Kidney epithelial cell (primary cell): Measurements from ENCODE around the gene SMAD7. TPM values are rescaled to one million over a fixed set of nuclear protein-coding genes. Genes with fewer than 3 reads are reported as not detected.

Source experiments
- DNase-seq: peaks from one replicate; pipeline ENCODE4 v3.0.0-alpha.2; 2010; ENCODE audit warnings: low read depth
- H3K27me3 ChIP-seq: 2 replicates; pipeline ENCODE4 v1.6.0; 2011; ENCODE audit warnings: low read length; ENCODE audit not compliant: control insufficient read depth, insufficient read depth
- H3K36me3 ChIP-seq: 2 replicates; pipeline ENCODE4 v1.5.1; 2011; ENCODE audit warnings: low read length; ENCODE audit not compliant: control insufficient read depth, insufficient read depth
- H3K4me3 ChIP-seq: 2 replicates; pipeline ENCODE4 v1.5.1; 2011; ENCODE audit warnings: low read depth, mild to moderate bottlenecking, control low read depth, low read length
- CTCF ChIP-seq: IDR thresholded peaks from 2 replicates; pipeline ENCODE4 v1.5.1; 2011; ENCODE audit warnings: mild to moderate bottlenecking, moderate library complexity, low read length, control low read depth, inconsistent platforms; ENCODE audit not compliant: insufficient read depth, poor library complexity, severe bottlenecking
- total RNA-seq: library from RNA; depleted of rRNA; stranded (reverse); fragments of >200 nt; gene quantifications from 2 replicates; pipeline ENCODE4 v1.2.3, GENCODE V29; 2015

The SMAD7 gene
- total RNA-seq, 1 donor from 2014 or later: 54.3 TPM

DNA sequence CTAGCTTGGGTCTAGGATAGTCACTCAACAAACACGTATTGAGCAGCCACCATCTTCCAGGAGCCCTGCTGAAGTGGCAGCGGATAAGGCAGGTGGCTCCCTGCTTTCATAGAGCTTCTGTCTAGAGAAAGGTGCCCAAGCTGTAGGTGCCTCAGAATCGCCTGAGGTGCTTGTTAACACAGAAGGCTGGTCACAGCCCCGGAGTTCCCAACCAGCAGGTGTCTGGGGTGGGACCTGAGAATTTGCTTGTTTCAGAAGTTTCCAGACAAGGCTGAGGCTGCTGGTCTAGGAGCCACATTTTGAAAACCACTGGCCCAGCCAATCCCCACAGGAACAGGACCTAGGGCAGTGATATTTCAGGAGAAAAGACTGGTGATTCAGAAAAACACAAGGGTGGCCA, 45.3 kb upstream of the SMAD7 start:
- TF ChIP-seq CTCF: no peak
- Histone ChIP-seq H3K36me3 (no peaks in the 10 kb centered on the region), H3K4me3 (no peak overlapping the region), H3K27me3 (no peaks in the 10 kb centered on the region)
- DNase-seq: no peak

- TF ChIP-seq CTCF: no peak
Measured at GRCh38 chr18:48994926-48995835, 44.4 kb upstream of the SMAD7 start.

GRCh38 chr18:48994044-48994651, 43.4 kb upstream of the SMAD7 start:
- peak; percentile 69 for DNase-seq

More at GRCh38 chr18:48994926-48995835, 44.4 kb upstream of the SMAD7 start:
- DNase-seq: no peak
- Histone ChIP-seq H3K36me3 (no peaks in the 10 kb centered on the region), H3K4me3 (no peak overlapping the region), H3K27me3 (no peaks in the 10 kb centered on the region)

DNA sequence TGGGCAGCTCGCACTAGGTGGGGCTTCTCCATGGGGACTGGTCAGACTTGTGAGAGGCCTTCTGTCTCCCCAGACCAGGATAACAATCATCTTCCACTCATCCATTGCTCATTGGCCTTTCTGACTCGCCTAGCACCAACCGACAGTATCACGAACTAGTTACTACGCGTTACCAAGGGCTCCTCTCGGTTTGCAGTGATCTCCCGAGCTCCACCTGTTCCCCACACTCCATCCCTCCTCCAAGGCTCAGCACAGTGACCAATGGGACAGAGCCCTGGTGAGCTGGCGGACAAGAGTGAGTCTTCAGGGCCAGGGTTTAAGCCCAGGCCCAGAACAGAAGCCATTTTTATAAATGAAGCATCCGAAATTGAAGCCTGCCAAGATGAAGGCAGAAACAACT, 42.8 kb upstream of the SMAD7 start:
- H3K27me3 ChIP-seq: no peaks in the 10 kb centered on the region
- H3K36me3 ChIP-seq: no peaks in the 10 kb centered on the region
- no peak overlapping the region for H3K4me3 ChIP-seq
- no peak for TF ChIP-seq CTCF
- no peak for DNase-seq

More at GRCh38 chr18:48994044-48994651, 43.4 kb upstream of the SMAD7 start:
- H3K27me3 ChIP-seq: no peaks in the 10 kb centered on the region
- TF ChIP-seq CTCF: no peak
- no peak overlapping the region for H3K4me3 ChIP-seq
- H3K36me3 ChIP-seq: no peaks in the 10 kb centered on the region

- H3K27me3 ChIP-seq: no peaks in the 10 kb centered on the region
- TF ChIP-seq CTCF: no peak
- no peak for DNase-seq
- H3K36me3 ChIP-seq: no peaks in the 10 kb centered on the region
- no peak overlapping the region for H3K4me3 ChIP-seq
Measured at GRCh38 chr18:48992791-48993555, 42.2 kb upstream of the SMAD7 start.
